HFFc6 (cell line): ENCODE results near the gene JKAMP. TPM values are rescaled to one million over a fixed set of nuclear protein-coding genes. Genes with fewer than 3 reads are reported as not detected.
A peak's percentile ranks its signal among the peaks of the same experiment; 100 is the strongest.

Source experiments
- DNase-seq: peaks from one replicate; pipeline ENCODE4 v3.0.0-alpha.2; 2018
- H3K27ac Mint-ChIP-seq: 2 replicates; pipeline ENCODE4 v1.8.0; 2020; ENCODE audit warnings: mild to moderate bottlenecking, mixed read lengths
- H3K27me3 Mint-ChIP-seq: 2 replicates; pipeline ENCODE4 v1.8.0; 2021; ENCODE audit warnings: mild to moderate bottlenecking, moderate library complexity, mixed read lengths; ENCODE audit not compliant: insufficient read depth
- H3K36me3 Mint-ChIP-seq: 2 replicates; pipeline ENCODE4 v1.8.0; 2021; ENCODE audit warnings: low read depth, mixed read lengths
- H3K4me1 Mint-ChIP-seq: 2 replicates; pipeline ENCODE4 v1.8.0; 2020; ENCODE audit warnings: low read depth, mixed read lengths
- H3K4me3 Mint-ChIP-seq: 2 replicates; pipeline ENCODE4 v1.8.0; 2020; ENCODE audit warnings: mild to moderate bottlenecking, moderate library complexity, mixed read lengths
- H3K9me3 Mint-ChIP-seq: 2 replicates; pipeline ENCODE4 v1.8.0; 2020; ENCODE audit warnings: mild to moderate bottlenecking, mixed read lengths
- total RNA-seq, 6 experiments: library from RNA; stranded (reverse); fragmentation: NEBNext Ultra II Directional; extraction: Animal tissue kit (Norgen Biotek cat#: 25700); gene quantifications; 2 replicates in 1 of 6; 3 replicates in 5 of 6; pipeline ENCODE4 v1.2.3, GENCODE V29; 2021
- TF ChIP-seq, protein P1 (sequence below): fragments of 200-600 bp; sonication (generic); IDR thresholded peaks from 2 replicates; pipeline ENCODE4 v1.5.0; 2021; ENCODE audit warnings: antibody characterized with exemption, mild to moderate bottlenecking

Gene JKAMP
- total RNA-seq, 6 experiments from 2014 or later: 54.8 to 71.5 (median 61.9) TPM

- Mint-ChIP-seq H3K27me3 (no peaks in the 10 kb centered on the region), H3K9me3 (no peaks in the 10 kb centered on the region), H3K4me3 (peak within 1 kb of the TSS; percentile 86), H3K4me1 (peaks cover 18% of the 10 kb centered on the region), H3K27ac (peak within 1 kb of the TSS; percentile 84), H3K36me3 (peaks cover 12% of the 10 kb centered on the region)
- no peak for DNase-seq
- TF ChIP-seq, protein P1, sequence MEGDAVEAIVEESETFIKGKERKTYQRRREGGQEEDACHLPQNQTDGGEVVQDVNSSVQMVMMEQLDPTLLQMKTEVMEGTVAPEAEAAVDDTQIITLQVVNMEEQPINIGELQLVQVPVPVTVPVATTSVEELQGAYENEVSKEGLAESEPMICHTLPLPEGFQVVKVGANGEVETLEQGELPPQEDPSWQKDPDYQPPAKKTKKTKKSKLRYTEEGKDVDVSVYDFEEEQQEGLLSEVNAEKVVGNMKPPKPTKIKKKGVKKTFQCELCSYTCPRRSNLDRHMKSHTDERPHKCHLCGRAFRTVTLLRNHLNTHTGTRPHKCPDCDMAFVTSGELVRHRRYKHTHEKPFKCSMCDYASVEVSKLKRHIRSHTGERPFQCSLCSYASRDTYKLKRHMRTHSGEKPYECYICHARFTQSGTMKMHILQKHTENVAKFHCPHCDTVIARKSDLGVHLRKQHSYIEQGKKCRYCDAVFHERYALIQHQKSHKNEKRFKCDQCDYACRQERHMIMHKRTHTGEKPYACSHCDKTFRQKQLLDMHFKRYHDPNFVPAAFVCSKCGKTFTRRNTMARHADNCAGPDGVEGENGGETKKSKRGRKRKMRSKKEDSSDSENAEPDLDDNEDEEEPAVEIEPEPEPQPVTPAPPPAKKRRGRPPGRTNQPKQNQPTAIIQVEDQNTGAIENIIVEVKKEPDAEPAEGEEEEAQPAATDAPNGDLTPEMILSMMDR: no peak
Observed at GRCh38 chr14:59465316-59466135, 18.8 kb upstream of the JKAMP start, which contains the start of gene GPR135. Gene GPR135, minus strand, starts transcription at chr14:59465380. Its CDS starts 154 bp downstream, at chr14:59465226.

- peak; percentile 23 for DNase-seq
- H3K36me3 Mint-ChIP-seq: peaks cover 30% of the 10 kb centered on the region
- TF ChIP-seq, protein P1: no peak
- H3K4me1 Mint-ChIP-seq: peaks cover 33% of the 10 kb centered on the region
- peak overlapping the region; percentile 29 for H3K27ac Mint-ChIP-seq
- no peak overlapping the region for H3K4me3 Mint-ChIP-seq
- peaks cover 2% of the 10 kb centered on the region; the same call in 1 of the 2 replicates for H3K27me3 Mint-ChIP-seq
- no peaks in the 10 kb centered on the region for H3K9me3 Mint-ChIP-seq
Observed at GRCh38 chr14:59474172-59474571, 10.1 kb upstream of the JKAMP start.

GRCh38 chr14:59475709-59476108, 8.6 kb upstream of the JKAMP start:
- peaks cover 2% of the 10 kb centered on the region; the same call in 1 of the 2 replicates for H3K27me3 Mint-ChIP-seq
- TF ChIP-seq, protein P1: no peak
- no peaks in the 10 kb centered on the region for H3K9me3 Mint-ChIP-seq
- peaks cover 48% of the 10 kb centered on the region for H3K4me1 Mint-ChIP-seq
- no peak overlapping the region for H3K4me3 Mint-ChIP-seq
- H3K36me3 Mint-ChIP-seq: peaks cover 40% of the 10 kb centered on the region
- no peak overlapping the region for H3K27ac Mint-ChIP-seq
- DNase-seq: no peak

DNA sequence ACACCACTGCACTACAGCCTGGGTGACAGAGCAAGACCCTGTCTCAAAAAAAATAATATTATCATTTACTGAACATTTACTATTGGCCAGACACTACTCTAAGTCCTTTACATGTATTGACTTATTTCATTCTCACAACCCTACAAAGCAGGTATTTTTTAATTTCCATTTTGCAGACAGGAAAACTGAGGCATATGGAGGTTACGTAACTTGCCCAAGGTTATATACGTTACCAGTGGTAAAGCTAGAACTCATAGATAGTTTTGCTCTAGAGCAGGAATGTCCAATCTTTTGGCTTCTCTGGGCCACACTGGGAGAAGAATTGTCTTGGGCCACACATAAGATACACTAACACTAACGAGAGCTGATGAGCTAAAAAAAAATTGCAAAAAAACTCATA, 5.8 kb upstream of the JKAMP start:
- H3K36me3 Mint-ChIP-seq: peaks cover 43% of the 10 kb centered on the region
- TF ChIP-seq, protein P1: no peak
- no peaks in the 10 kb centered on the region for H3K9me3 Mint-ChIP-seq
- no peak overlapping the region for H3K27ac Mint-ChIP-seq
- no peak overlapping the region for H3K4me3 Mint-ChIP-seq
- H3K27me3 Mint-ChIP-seq: peaks cover 2% of the 10 kb centered on the region; the same call in 1 of the 2 replicates
- peaks cover 66% of the 10 kb centered on the region for H3K4me1 Mint-ChIP-seq
- no peak for DNase-seq

GRCh38 chr14:59480166-59480565, 4.2 kb upstream of the JKAMP start:
- TF ChIP-seq, protein P1: no peak
- peak overlapping the region; percentile 99 for H3K27ac Mint-ChIP-seq
- H3K4me3 Mint-ChIP-seq: peak overlapping the region; percentile 77
- peaks cover 2% of the 10 kb centered on the region; the same call in 1 of the 2 replicates for H3K27me3 Mint-ChIP-seq
- no peak for DNase-seq
- H3K36me3 Mint-ChIP-seq: peaks cover 36% of the 10 kb centered on the region
- H3K9me3 Mint-ChIP-seq: no peaks in the 10 kb centered on the region
- peaks cover 56% of the 10 kb centered on the region for H3K4me1 Mint-ChIP-seq
